SIG-M5 treated with dmso at 0.1 percent for 504 hours (cell line): Measurements from ENCODE around the gene CFAP221.

ENCODE experiments used
- DNase-seq: peaks from one replicate; lab custom pipeline; 2025; ENCODE audit not compliant: unreplicated experiment; lab: John Stamatoyannopoulos, UW

The CFAP221 gene

DNA sequence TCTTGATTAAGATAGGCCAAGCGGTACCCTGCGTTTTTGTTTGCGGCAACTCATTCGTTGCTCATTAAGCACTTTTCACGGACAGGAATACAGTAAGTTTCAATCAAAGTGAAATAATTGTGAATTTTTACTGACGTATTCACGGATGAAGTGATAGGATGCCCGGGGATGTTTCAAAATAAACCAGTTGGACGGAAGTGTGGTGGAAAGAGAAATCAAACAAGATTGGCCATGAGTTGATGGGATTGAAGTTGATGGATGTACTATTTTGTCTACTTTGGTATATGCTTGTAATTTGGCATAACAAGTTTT is 135.2 kb downstream of the CFAP221 start:
- no peak for DNase-seq

DNA sequence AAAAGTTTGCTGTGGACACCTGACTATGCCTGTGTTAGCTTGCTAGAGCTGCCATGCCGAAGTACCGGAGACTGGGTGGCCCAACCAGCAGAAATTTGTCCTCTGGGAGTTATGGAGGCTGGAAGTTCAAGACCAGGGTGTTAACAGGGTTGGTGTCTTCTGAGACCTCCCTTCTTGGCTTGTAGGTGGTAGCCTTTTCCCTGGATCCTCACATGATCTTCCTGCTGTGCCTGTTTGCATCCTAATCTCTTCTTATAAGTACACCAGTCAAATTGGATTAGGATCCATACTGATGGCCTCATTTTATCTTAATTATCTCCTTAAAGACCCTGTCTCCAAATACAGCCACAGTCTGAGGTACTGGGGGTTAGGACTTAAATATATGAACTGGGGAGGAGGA is 135.6 kb downstream of the CFAP221 start:
- DNase-seq, result no peak

- DNase-seq, result no peak
These were observed 136.4 kb downstream of the CFAP221 start for GRCh38 chr2:119680457-119681202.

DNA sequence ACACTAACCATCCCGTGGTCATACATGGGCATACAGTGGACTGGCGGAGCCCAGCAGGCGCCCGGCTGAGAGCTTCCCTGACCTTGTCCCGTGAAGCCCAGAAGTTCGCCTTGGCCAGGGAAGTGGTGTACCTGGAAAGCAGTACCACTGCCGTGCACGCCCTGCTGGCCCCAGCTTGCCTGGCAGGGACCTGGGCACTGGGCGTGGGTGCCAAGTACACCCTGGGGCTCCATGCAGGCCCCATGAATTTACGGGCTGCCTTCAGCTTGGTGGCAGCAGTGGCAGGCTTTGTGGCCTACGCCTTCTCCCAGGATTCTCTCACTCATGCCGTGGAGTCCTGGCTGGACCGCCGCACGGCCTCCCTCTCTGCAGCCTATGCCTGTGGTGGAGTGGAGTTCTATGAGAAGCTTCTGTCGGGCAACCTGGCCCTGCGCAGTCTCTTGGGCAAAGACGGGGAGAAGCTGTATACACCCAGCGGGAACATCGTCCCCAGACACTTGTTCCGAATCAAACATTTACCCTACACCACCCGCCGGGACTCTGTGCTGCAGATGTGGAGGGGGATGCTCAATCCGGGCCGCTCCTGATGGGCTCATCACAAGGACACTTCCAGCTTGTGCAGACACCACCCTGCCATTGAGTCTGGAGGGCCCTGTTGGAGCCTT is 137.1 kb downstream of the CFAP221 start:
- no peak for DNase-seq

GRCh38 chr2:119681868-119682220 is 137.6 kb downstream of the CFAP221 start:
- DNase-seq, result no peak

DNA sequence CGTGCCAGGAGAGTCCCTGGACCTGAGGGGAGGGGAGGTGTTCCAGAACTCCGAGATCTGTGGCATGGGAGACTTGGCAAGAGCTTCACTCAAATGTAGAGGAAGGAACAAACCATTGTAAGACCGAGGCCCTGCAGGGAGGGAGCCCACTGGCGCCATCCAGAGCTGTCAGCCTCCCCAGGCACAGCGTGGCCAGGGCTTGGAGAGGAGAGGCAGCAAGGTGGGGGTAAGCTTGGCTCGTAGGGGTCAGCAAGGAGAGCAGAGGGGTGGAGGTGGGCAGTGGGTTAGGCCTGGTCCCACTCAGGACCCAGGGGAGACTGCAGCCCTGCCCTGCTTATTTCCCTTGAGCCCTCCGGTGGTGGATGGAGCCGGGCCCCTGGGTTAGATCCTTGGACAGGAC is 138.3 kb downstream of the CFAP221 start:
- DNase-seq, result no peak

DNA sequence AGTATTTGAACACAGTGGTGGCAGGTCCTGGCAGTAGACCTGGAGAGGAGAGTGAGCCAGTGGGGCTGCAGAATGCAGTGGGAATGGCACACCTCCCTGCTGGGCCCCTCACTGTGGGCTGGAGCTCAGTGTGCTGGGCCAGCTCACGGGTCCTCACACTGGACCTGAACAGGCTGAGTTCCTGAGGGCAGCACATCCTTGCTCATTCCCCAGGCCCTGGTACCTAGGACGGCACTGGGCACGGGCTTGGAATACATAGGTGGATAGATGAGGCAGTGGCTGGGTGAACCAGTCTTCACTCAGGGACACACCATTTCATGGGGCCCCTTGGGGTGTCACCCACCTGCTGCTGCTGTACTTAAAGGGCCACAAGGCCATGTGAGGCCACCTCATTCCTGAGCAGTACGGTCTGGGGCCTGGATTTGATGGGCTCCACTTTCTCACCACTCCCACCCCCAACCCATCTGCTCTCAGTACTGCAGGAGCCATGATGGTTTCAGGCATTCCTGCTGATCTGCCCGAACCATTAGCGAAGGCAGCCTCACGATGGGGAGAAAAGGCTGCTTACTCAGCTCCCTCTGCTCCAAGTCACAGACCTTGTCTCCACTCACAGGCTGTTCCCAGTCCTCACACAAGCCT is 138.9 kb downstream of the CFAP221 start:
- DNase-seq, result no peak

GRCh38 chr2:119683713-119684443 is 139.6 kb downstream of the CFAP221 start:
- DNase-seq, result no peak

DNA sequence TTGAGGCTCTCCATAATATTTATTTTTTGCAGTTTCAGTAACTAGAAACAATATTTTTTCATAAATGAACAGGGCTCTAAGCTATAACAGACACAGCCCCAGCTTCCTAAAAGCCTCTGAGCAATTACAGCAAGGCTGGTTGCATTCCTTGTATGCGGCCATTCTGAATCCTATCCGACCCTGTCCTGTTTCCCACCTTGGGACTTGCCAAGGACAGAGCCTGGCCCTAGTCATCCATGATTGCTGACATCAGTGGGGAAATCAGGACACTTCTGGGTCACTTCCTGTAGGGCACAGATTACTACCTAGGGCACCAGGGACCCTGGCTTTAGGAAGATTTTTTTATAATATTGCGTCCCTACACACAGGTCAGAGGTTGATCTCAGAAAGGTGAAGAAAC is 140.3 kb downstream of the CFAP221 start:
- DNase-seq, result no peak

GRCh38 chr2:119688616-119689015 is 144.4 kb downstream of the CFAP221 start:
- DNase-seq, result no peak

DNA sequence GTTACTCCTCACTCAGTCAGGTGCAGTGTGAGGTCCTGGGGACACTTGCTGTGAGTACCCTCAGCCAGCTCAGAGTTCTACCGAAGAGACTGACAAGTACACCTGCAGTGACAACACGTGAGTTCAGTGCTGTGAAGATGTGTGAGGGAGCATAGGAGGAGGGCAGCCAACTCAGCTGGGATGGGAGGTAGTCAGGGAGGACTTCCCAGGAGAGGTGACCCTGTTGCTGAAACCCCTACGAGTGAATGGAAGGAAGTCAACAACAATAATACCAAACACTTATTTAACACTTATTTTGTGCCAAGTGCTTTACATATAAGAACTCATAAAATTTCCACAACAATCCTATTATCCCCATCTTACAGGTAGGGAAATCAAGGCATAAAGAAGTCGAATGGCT is 145.0 kb downstream of the CFAP221 start:
- no peak for DNase-seq

- DNase-seq, result no peak
These were observed 146.9 kb downstream of the CFAP221 start for GRCh38 chr2:119691189-119691588.

DNA sequence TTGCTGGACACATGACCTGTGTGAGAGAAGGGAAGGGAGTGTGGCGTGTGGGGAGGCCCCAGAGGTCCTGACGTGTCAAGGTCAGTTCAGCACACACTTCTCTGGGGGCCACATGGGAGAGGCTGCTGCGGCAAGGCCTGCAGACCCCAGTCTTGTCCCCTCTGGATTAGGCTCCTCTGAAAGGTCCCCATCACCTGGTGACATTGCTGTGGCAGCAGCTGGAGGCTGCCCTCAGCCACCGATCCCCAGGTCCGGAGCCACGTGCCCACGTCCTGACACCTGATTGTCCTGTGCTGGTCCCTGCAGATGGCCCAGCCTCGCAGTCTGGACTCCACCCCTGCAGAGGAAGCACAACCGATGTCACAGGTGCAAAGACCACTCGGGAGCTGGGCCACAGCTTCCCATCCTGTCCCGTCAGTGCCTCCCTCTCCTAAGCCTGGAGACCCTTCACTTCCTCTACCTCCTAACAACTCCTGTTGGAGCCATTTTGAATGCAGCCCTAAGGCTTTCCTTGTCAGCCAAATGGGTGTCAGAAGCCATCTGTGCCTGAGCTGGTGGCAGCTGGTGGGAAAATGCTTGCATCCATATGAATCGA is 147.5 kb downstream of the CFAP221 start:
- no peak for DNase-seq

DNA sequence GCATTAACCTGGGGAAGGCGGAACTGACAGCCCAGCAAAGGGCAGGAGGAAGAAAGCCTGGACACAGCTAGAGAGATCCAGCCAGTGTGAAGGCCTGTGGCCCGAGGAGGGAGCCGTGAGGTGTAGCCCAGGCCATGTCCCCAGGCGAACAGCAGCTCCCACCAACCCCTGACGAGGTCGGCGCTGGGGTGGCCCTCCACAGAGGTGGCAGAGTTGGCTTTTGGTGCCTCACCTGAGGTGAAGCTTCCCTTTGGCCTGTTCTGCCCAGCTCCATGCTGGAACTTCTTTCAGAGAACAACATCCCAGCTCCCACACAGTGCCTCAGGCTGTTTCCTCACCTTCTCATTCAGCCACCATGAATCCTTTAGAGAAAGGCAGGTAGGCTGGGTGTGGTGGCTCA is 148.1 kb downstream of the CFAP221 start:
- DNase-seq, result no peak

GRCh38 chr2:119692954-119693353 is 148.7 kb downstream of the CFAP221 start:
- no peak for DNase-seq

DNA sequence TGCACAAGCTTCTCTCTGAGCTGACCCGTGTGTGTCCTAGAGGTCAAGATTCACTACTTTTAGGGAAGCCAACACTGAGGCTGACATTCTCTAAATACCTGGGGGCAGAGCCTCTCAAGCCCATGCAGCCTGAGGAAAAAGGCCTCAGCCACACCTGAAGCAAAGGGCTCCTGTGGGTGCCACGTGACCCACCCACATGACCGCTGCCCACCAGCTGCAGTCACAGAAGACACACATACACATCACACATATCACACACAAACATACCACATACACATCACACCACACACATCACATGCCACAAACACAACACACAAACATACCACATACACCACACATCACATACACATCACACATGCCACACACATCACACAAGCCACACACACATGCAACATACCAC is 149.3 kb downstream of the CFAP221 start:
- no peak for DNase-seq

GRCh38 chr2:119693967-119694366 is 149.7 kb downstream of the CFAP221 start:
- no peak for DNase-seq

- DNase-seq, result no peak
These were observed 150.2 kb downstream of the CFAP221 start for GRCh38 chr2:119694470-119694844.

- DNase-seq, result no peak
These were observed 150.7 kb downstream of the CFAP221 start for GRCh38 chr2:119694845-119695521.

- DNase-seq, result no peak
These were observed 151.8 kb downstream of the CFAP221 start for GRCh38 chr2:119696005-119696404.

DNA sequence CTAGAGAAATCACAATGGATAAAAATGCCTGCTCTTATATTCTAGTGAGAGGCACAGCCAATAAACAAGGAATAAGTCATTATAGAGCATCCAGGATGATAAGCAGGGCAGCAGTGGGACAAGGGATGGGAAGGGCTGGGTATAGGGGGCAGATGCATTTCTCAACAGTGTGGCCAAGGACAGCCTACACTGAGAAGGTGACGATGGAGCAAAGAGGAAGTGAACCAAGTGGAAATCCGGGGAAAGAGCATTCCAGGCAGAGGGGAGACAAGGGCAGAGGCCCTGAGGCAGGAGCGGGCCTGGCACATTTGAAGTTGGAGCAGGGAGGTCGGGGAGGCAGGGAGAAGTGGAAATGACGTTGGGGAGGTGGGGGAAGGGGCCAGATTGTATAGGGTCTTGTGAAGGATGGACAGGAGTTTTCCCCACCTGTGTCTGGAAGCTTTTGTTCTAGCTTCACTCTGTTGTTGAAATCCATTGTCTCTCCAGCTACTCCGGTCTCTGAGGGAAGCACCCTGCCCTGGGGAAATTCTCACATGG is 152.3 kb downstream of the CFAP221 start:
- DNase-seq, result no peak
